Adipocyte (in vitro differentiated cells): Measurements from ENCODE around the gene BLACAT1.
A peak's percentile ranks its signal among the peaks of the same experiment; 100 is the strongest.
"Not testable (repeated sequence)": the region's sequence is repeated elsewhere in the genome, so short reads cannot be mapped to it uniquely, and the experiment has no call there.

ENCODE experiments used
- DNase-seq: peaks from one replicate; pipeline ENCODE4 v3.0.0-alpha.2; 2015; ENCODE audit warnings: low read depth
- H3K27me3 ChIP-seq: replicated peaks from 2 replicates; pipeline ENCODE4 v1.7.0; 2013; ENCODE audit warnings: mild to moderate bottlenecking, low read length, moderate library complexity; ENCODE audit not compliant: control insufficient read depth, insufficient read depth
- H3K36me3 ChIP-seq: 2 replicates; pipeline ENCODE4 v1.7.0; 2013; ENCODE audit warnings: low read length, mild to moderate bottlenecking, moderate library complexity; ENCODE audit not compliant: control insufficient read depth, insufficient read depth, severe bottlenecking
- H3K4me1 ChIP-seq: 2 replicates; pipeline ENCODE4 v1.7.0; 2013; ENCODE audit warnings: mild to moderate bottlenecking, low read length, moderate library complexity; ENCODE audit not compliant: control insufficient read depth, insufficient read depth
- H3K4me3 ChIP-seq: 2 replicates; pipeline ENCODE4 v1.7.0; 2013; ENCODE audit warnings: mild to moderate bottlenecking, low read length, moderate library complexity
- H3K9ac ChIP-seq: 2 replicates; pipeline ENCODE4 v1.7.0; 2013; ENCODE audit warnings: mild to moderate bottlenecking, low read length, moderate library complexity
- H3K9me3 ChIP-seq: 2 replicates; pipeline ENCODE4 v1.7.0; 2013; ENCODE audit warnings: mild to moderate bottlenecking, low read length, moderate library complexity; ENCODE audit not compliant: control insufficient read depth

Gene BLACAT1

DNA sequence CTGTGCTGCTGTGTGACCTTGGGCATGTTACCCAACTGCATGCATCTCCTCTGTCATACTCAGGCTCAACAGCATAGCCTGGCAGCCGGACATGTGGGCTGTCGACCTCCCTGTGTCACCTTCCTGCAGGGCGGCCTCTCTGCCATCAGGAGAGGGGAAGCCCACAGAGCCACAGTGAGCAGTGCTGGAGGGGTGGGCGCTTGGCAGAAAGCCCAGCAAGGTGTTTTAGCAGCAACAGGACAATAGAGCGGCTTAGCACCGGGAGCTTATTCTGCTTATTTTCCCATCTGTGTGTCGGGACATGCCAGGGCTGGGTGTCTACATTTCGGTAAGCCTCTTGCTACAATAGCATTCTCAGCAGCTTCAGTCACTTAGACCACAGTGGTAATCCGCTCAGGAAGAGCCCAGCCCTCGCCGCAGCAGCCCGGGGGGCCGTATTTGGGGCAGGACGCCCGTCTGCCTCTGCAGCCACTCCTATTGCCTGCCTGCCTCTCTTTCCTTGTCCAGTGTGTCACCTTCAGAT lies 25.8 kb upstream of the BLACAT1 start:
- no peak overlapping the region for H3K4me3 ChIP-seq
- no peaks in the 10 kb centered on the region for H3K9me3 ChIP-seq
- peaks cover 4% of the 10 kb centered on the region for H3K4me1 ChIP-seq
- DNase-seq, result peak; percentile 59
- H3K36me3 ChIP-seq, result no peaks in the 10 kb centered on the region
- no peak overlapping the region for H3K9ac ChIP-seq
- peaks cover 64% of the 10 kb centered on the region for H3K27me3 ChIP-seq

DNA sequence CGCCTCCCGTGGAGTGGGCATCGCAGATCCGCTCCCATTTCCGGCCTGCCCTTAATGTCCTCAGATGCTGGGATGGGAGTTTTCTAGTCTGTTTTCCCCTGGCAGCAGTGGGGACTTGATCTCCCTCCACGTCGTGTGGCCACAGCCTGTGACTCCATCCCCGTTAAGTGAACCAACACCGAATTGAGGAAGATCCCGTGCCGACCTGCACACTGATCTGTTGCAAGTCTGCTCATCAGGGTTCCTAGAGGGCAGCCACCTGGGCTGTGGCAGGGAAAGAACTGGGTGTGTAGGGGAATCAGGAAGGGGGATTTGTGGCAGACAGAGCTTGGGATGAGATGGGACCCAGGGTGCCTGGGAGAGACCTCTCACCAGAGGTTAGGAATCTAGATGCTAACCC lies 25.4 kb upstream of the BLACAT1 start:
- Histone ChIP-seq H3K9ac (no peak overlapping the region), H3K4me1 (peaks cover 4% of the 10 kb centered on the region), H3K4me3 (no peak overlapping the region), H3K27me3 (peaks cover 69% of the 10 kb centered on the region), H3K36me3 (no peaks in the 10 kb centered on the region), H3K9me3 (no peaks in the 10 kb centered on the region)
- DNase-seq, result no peak

DNA sequence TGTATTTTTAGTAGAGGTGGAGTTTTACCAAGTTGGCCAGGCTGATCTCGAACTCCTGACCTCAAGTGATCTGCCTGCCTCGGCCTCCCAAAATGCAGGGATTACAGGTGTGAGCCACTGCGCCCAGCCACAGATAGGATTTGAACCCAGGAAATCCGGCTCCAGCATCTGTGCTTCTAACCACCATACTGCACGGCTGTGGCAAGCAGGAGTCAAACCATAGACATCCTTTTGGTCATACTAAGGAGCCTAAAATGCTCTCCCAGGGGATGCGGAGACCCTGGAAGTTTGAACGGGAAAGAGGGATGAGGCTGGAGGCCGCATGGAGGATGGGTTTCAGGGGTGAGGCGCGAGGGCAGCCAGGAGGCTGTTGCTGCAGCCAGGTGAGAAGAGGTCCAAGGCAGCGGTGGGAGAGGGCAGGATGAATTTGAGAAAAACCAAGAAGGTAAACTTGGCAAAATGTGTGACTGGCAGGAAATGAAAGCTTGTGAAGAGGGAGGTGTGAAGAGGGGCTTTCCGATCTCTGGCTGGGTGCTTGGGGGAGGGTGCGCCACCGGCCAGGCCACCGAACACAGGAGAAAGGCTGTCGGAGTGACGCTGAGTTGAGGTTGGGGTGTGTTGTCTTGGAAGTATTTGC lies 24.6 kb upstream of the BLACAT1 start:
- Histone ChIP-seq H3K4me1 (peaks cover 2% of the 10 kb centered on the region), H3K9me3 (peaks cover under 1% of the 10 kb centered on the region), H3K4me3 (no peak overlapping the region), H3K27me3 (peaks cover 76% of the 10 kb centered on the region), H3K36me3 (no peaks in the 10 kb centered on the region), H3K9ac (no peak overlapping the region)
- DNase-seq, result no peak

DNA sequence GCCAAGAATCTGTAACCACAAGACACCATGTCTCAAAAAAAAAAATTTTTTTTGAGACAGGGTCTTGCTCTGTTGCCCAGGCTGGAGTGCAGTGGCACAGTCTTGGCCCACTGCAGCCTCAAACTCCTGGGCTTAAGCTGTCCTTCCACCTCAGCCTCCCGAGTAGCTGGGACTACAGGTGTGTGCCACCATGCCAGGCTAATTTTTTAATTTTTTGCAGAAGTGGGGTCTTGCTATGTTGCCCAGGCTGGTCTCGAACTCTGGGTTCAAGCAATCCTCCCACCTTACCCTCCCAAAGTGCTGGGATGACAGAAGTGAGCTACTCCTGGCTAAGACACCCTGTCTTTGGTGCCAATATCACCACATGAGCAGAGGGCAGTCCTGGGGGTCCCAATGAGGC lies 23.1 kb upstream of the BLACAT1 start:
- not testable (repeated sequence) for DNase-seq, H3K4me3 ChIP-seq, H3K4me1 ChIP-seq, H3K9me3 ChIP-seq, H3K9ac ChIP-seq, H3K36me3 ChIP-seq
- peaks cover 71% of the 10 kb centered on the region for H3K27me3 ChIP-seq

DNA sequence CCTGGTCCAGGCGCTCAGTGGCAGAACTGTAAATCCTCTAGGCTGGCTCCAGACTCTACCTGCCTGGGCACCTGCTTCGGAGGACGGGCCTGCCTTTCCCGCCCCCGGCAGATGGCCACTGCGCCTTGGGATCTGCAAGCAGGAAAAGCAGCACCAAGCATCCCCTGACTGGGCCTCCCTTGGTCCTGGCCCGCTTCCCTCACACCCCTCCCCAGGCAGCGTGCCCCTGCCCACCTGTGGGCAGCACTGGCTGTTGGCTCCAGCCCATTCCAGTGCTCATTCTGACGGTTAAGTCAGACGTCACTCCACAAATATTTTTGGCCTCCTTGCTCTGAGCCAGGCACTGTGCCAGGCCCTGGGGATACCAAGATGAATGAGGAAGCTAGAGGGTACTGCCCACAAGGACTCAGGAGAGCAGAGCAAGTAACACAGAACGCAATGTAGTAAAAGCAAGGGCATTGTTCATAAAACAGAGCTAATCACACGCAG lies 22.0 kb upstream of the BLACAT1 start:
- Histone ChIP-seq H3K27me3 (peaks cover 69% of the 10 kb centered on the region), H3K36me3 (no peaks in the 10 kb centered on the region), H3K9me3 (peaks cover 7% of the 10 kb centered on the region), H3K4me3 (no peak overlapping the region), H3K9ac (no peak overlapping the region), H3K4me1 (peaks cover 2% of the 10 kb centered on the region)
- DNase-seq, result peak; percentile 82

- no peak for DNase-seq
- H3K9ac ChIP-seq, result no peak overlapping the region
- peaks cover 2% of the 10 kb centered on the region for H3K4me1 ChIP-seq
- peaks cover 72% of the 10 kb centered on the region for H3K27me3 ChIP-seq
- peaks cover 7% of the 10 kb centered on the region for H3K9me3 ChIP-seq
- H3K4me3 ChIP-seq, result no peak overlapping the region
- no peaks in the 10 kb centered on the region for H3K36me3 ChIP-seq
Observed at GRCh38 chr1:205477121-205477758, 21.4 kb upstream of the BLACAT1 start.

- Histone ChIP-seq H3K9me3 (peaks cover 7% of the 10 kb centered on the region), H3K9ac (no peak overlapping the region), H3K4me1 (peaks cover 2% of the 10 kb centered on the region), H3K4me3 (no peak overlapping the region), H3K27me3 (peaks cover 68% of the 10 kb centered on the region), H3K36me3 (no peaks in the 10 kb centered on the region)
- no peak for DNase-seq
Observed at GRCh38 chr1:205476648-205477047, 20.8 kb upstream of the BLACAT1 start.

- Histone ChIP-seq H3K36me3 (no peaks in the 10 kb centered on the region), H3K4me3 (no peak overlapping the region), H3K9me3 (peaks cover 7% of the 10 kb centered on the region), H3K27me3 (peaks cover 65% of the 10 kb centered on the region), H3K4me1 (peaks cover 2% of the 10 kb centered on the region), H3K9ac (no peak overlapping the region)
- no peak for DNase-seq
Observed at GRCh38 chr1:205475855-205476254, 20.0 kb upstream of the BLACAT1 start.

- DNase-seq, result no peak
- Histone ChIP-seq H3K9ac (no peak overlapping the region), H3K9me3 (peaks cover 7% of the 10 kb centered on the region)
Observed at GRCh38 chr1:205474571-205474970, 18.7 kb upstream of the BLACAT1 start.

DNA sequence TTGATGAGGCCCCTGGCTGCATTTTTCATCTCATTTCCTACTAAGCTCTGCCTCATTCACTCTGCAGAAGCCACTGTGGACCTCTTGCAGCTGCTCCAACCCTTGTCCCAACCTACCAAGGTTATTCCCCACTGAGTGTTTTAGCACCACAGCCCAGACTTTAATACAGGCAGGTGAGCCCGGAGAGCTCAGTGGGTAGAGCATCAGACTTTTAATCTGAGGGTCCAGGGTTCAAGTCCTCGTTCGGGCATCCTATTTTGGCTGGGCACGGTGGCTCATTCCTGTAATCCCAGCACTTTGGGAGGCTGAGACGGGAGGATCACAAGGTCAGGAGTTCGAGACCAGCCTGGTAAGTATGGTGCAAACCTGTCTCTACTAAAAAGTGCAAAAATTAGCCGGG lies 18.1 kb upstream of the BLACAT1 start:
- H3K9ac ChIP-seq, result no peak overlapping the region
- DNase-seq, result no peak
- H3K4me3 ChIP-seq, result no peak overlapping the region
- no peaks in the 10 kb centered on the region for H3K4me1 ChIP-seq
- peaks cover 7% of the 10 kb centered on the region for H3K9me3 ChIP-seq
- H3K36me3 ChIP-seq, result no peaks in the 10 kb centered on the region
- H3K27me3 ChIP-seq, result peaks cover 69% of the 10 kb centered on the region

More at GRCh38 chr1:205474571-205474970, 18.7 kb upstream of the BLACAT1 start:
- H3K4me1 ChIP-seq, result peaks cover under 1% of the 10 kb centered on the region
- no peaks in the 10 kb centered on the region for H3K36me3 ChIP-seq
- H3K27me3 ChIP-seq, result peaks cover 64% of the 10 kb centered on the region
- no peak overlapping the region for H3K4me3 ChIP-seq

DNA sequence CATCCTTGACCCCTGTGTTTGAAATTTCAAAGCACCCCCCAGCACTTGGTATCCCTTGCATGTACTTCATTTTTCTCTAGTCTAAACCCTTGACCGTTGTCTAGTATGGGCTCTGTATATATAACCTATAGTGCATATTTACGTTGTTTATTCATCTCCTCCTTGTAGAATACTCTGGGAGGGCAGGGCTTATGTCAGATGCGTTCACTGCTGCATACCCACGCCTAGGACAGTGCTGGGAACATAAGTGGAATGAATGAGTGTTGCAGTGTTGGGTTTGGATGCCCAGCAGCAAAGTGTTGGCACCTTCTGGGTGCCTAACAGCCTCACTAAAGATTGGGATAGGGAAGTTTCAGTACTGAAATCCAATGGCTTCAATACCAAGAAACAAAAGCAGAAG lies 17.6 kb upstream of the BLACAT1 start:
- Histone ChIP-seq H3K4me1 (no peaks in the 10 kb centered on the region), H3K36me3 (no peaks in the 10 kb centered on the region), H3K9ac (no peak overlapping the region), H3K27me3 (peaks cover 70% of the 10 kb centered on the region), H3K4me3 (no peak overlapping the region), H3K9me3 (peaks cover 7% of the 10 kb centered on the region)
- no peak for DNase-seq
